Transverse colon (tissue), 3 donors: Measurements from ENCODE around the gene LATS1.
"Not testable (repeated sequence)": the region's sequence is repeated elsewhere in the genome, so short reads cannot be mapped to it uniquely, and the experiment has no call there.

Experiments used
- CTCF ChIP-seq, 5 experiments: fragments of 200-600 bp in 3 of 5; fragments of 450-650 bp in 2 of 5; sonication (generic) in 3 of 5; IDR thresholded peaks; 1 replicate in 2 of 5; 2 replicates in 3 of 5; pipeline ENCODE4 v1.5.1; 2016 to 2017; ENCODE audit warnings: antibody characterized with exemption in 5 of 5, inconsistent platforms in 3 of 5, mild to moderate bottlenecking in 2 of 5, moderate library complexity in 1 of 5
- POLR2A ChIP-seq: fragments of 450-650 bp; IDR thresholded peaks from one replicate; pipeline ENCODE4 v1.6.1; 2016; ENCODE audit warnings: antibody characterized with exemption, mild to moderate bottlenecking, moderate library complexity

GRCh38 chr6:149745252-149745651, 27.4 kb upstream of the LATS1 start:
- not testable (repeated sequence) for TF ChIP-seq CTCF (IDR thresholded peaks at IDR 0.05); POLR2A
